Transverse colon (tissue), 4 donors: ENCODE data around the gene PUM2. TPM values are rescaled to one million over a fixed set of nuclear protein-coding genes. Genes with fewer than 3 reads are reported as not detected.
A peak's percentile ranks its signal among the peaks of the same experiment; 100 is the strongest.

Experiments used
- DNase-seq: peaks from one replicate; pipeline ENCODE4 v3.0.0-alpha.2; 2019
- H3K27ac ChIP-seq, 4 donors: fragments of 200-600 bp; sonication (generic); 2 replicates each; pipeline ENCODE4 v1.5.1; 2016 to 2018; ENCODE audit warnings: inconsistent platforms in 4 of 4
- H3K27me3 ChIP-seq: fragments of 200-600 bp; sonication (generic); 2 replicates; pipeline ENCODE4 v1.5.1; 2017; ENCODE audit warnings: inconsistent platforms
- H3K36me3 ChIP-seq, 4 donors: fragments of 200-600 bp; sonication (generic); 2 replicates each; pipeline ENCODE4 v1.5.1; 2017 to 2019; ENCODE audit warnings: inconsistent platforms in 4 of 4
- H3K4me1 ChIP-seq, 4 donors: fragments of 200-600 bp; sonication (generic); 2 replicates each; pipeline ENCODE4 v1.5.1; 2017 to 2020; ENCODE audit warnings: inconsistent platforms in 4 of 4
- H3K4me3 ChIP-seq, 4 donors: fragments of 200-600 bp; sonication (generic); 1 replicate in 1 of 4; 2 replicates in 3 of 4; pipeline versions ENCODE4 v1.5.1 to v1.6.1; 2017 to 2019; ENCODE audit warnings: inconsistent platforms in 4 of 4
- H3K9me3 ChIP-seq, 2 donors: fragments of 200-600 bp; sonication (generic); 2 replicates each; pipeline ENCODE4 v1.5.1; 2017 to 2019; ENCODE audit warnings: inconsistent platforms in 2 of 2
- CTCF ChIP-seq, 5 experiments: fragments of 200-600 bp in 3 of 5; fragments of 450-650 bp in 2 of 5; sonication (generic) in 3 of 5; IDR thresholded peaks; 1 replicate in 2 of 5; 2 replicates in 3 of 5; pipeline ENCODE4 v1.5.1; 2016 to 2017; ENCODE audit warnings: antibody characterized with exemption in 5 of 5, inconsistent platforms in 3 of 5, mild to moderate bottlenecking in 2 of 5, moderate library complexity in 1 of 5
- EP300 ChIP-seq: sonication (generic); formaldehyde crosslinking; IDR thresholded peaks from one replicate; pipeline ENCODE4 v1.6.1; 2017; ENCODE audit warnings: antibody characterized with exemption, low read depth
- POLR2A ChIP-seq: fragments of 450-650 bp; IDR thresholded peaks from one replicate; pipeline ENCODE4 v1.6.1; 2016; ENCODE audit warnings: antibody characterized with exemption, mild to moderate bottlenecking, moderate library complexity
- POLR2AphosphoS5 ChIP-seq, 3 donors: sonication (generic); formaldehyde crosslinking; IDR thresholded peaks; one replicate each; pipeline ENCODE4 v1.6.1; 2016; ENCODE audit warnings: antibody characterized with exemption in 3 of 3
- WGBS, 2 donors: methylation state at CpG; one replicate each; pipeline ENCODE4 v1.1.5; 2018; ENCODE audit warnings: low coverage in 1 of 2; 5-methylcytosine and 5-hydroxymethylcytosine counted together
- in situ Hi-C, 4 donors: fragments of 200-750 bp; cut with MboI; loops; one replicate each; pipeline versions ENCODE4 v1.15.0 to v1.15.1; 2017; ENCODE audit warnings: low sequenced_read_pairs in 3 of 4, low pct_ligation_motif_present in 1 of 4, low pct_unique_long_range_greater_than_20kb in 1 of 4
- intact Hi-C: fragments of 100-400 bp; cut with DNase I; formaldehyde crosslinking; loops from one replicate; pipeline ENCODE4 v1.15.1; 2023; ENCODE audit warnings: low total_unique reads
- total RNA-seq, 4 donors: library from RNA; depleted of rRNA; stranded (reverse); fragments of >200 nt; gene quantifications; one replicate each; pipeline ENCODE4 v1.1.0, GENCODE V29; 2016

PUM2 gene
- total RNA-seq, 4 donors from 2014 or later = 62.5 to 92.7 (median 70.5) TPM

- in situ Hi-C loops = loop anchor here in 1 of 4 donors (10.0 kb wide), 1 partner anchor 89 kb away; no protein-coding TSS in a partner anchor
- intact Hi-C loops = loop anchor here (10.0 kb wide), 1 partner anchor 119 kb away; no protein-coding TSS in a partner anchor
- Histone ChIP-seq H3K36me3 (no peaks in the 10 kb centered on the region), H3K4me1 (peaks cover 9 to 36% (median 31%) of the 10 kb centered on the region in 4 donors), H3K27ac (peak overlapping the region; percentile 92 to 95 (median 93)), H3K4me3 (peak overlapping the region; percentile 76 to 84 (median 82)), H3K9me3 (no peaks in the 10 kb centered on the region), H3K27me3 (no peaks in the 10 kb centered on the region)
- DNase-seq = no peak
- TF ChIP-seq POLR2A = peak; percentile 10
- peak in 1 of 3 donors; percentile 2 for TF ChIP-seq POLR2AphosphoS5 (IDR thresholded peaks at IDR 0.05)
- no peak for TF ChIP-seq EP300
- TF ChIP-seq CTCF (IDR thresholded peaks at IDR 0.05) = peak in 1 of 5 experiments; percentile 5
- 1% methylated on average over 56 of the region's 66 CpGs; no CpG with 5 or more reads in 1 of the 2 donors for WGBS, 2 donors
These were observed 127.1 kb downstream of the PUM2 start for GRCh38 chr2:20223407-20224163.

GRCh38 chr2:20222769-20223406 lies 127.8 kb downstream of the PUM2 start:
- no peaks in the 10 kb centered on the region for H3K9me3 ChIP-seq
- no peaks in the 10 kb centered on the region for H3K36me3 ChIP-seq
- 23% methylated on average over 19 of the region's 21 CpGs; no CpG with 5 or more reads in 1 of the 2 donors for WGBS, 2 donors
- H3K27me3 ChIP-seq = no peaks in the 10 kb centered on the region
- intact Hi-C loops = loop anchor here (10.0 kb wide), 1 partner anchor 118 kb away; no protein-coding TSS in a partner anchor
- in situ Hi-C loops = loop anchor here in 1 of 4 donors (10.0 kb wide), 1 partner anchor 88 kb away; no protein-coding TSS in a partner anchor
- H3K4me1 ChIP-seq = peaks cover 9 to 36% (median 31%) of the 10 kb centered on the region in 4 donors
- H3K4me3 ChIP-seq = peak overlapping the region; percentile 76 to 84 (median 82)
- H3K27ac ChIP-seq = peak overlapping the region; percentile 92 to 95 (median 93)
- no peak for DNase-seq
- TF ChIP-seq CTCF (IDR thresholded peaks at IDR 0.05) (no peak), POLR2A (no peak), POLR2AphosphoS5 (IDR thresholded peaks at IDR 0.05) (no peak), EP300 (no peak)

GRCh38 chr2:20222014-20222768 lies 128.5 kb downstream of the PUM2 start:
- 83% methylated on average over 1 of the region's 1 CpG; no CpG with 5 or more reads in 1 of the 2 donors for WGBS, 2 donors
- Histone ChIP-seq H3K27ac (peak overlapping the region; percentile 92 to 95 (median 93)), H3K36me3 (no peaks in the 10 kb centered on the region), H3K27me3 (no peaks in the 10 kb centered on the region), H3K4me1 (peaks cover 9 to 36% (median 31%) of the 10 kb centered on the region in 4 donors), H3K4me3 (peak overlapping the region in 2 of 4 donors; percentile 84), H3K9me3 (no peaks in the 10 kb centered on the region)
- no peak for DNase-seq
- no peak for TF ChIP-seq POLR2AphosphoS5 (IDR thresholded peaks at IDR 0.05)
- TF ChIP-seq CTCF (IDR thresholded peaks at IDR 0.05) = no peak
- TF ChIP-seq POLR2A = no peak
- TF ChIP-seq EP300 = no peak
- in situ Hi-C loops (loop anchor here in 1 of 4 donors (10.0 kb wide), 1 partner anchor 87 kb away; no protein-coding TSS in a partner anchor), intact Hi-C loops (loop anchor here (10.0 kb wide), 1 partner anchor 117 kb away; no protein-coding TSS in a partner anchor)
